ENCODE measurements around the gene LARGE1.

LARGE1 gene

DNA sequence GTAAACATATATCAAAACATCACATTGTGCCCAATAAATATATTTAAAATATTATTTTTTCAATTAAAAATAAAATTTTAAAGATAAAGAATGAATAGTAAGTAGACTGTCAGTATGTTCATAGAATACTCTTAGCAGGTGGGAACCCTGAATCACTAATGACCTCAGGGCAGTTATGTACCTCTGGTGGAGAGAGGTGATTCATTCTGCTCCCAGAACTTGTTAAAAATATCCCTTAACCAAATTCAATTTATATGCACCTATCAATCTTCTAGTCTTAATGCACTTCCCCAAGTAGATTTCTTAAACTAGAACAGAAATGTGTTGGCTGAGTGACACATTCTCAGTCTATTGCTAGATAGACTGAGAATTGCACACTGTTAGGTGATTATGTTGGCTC is 678.2 kb downstream of the LARGE1 start:
- H3K36me3 ChIP-seq (ENCODE audit: insufficient read depth, low read length) = no peaks in the 10 kb centered on the region
- H3K9me3 ChIP-seq (ENCODE audit: control insufficient read depth, insufficient read depth, low read length) = no peaks in the 10 kb centered on the region
- H3K4me1 ChIP-seq (ENCODE audit: insufficient read depth, low read length) = no peaks in the 10 kb centered on the region
- no peak overlapping the region for H3K9ac ChIP-seq (ENCODE audit: low read depth, low read length)

DNA sequence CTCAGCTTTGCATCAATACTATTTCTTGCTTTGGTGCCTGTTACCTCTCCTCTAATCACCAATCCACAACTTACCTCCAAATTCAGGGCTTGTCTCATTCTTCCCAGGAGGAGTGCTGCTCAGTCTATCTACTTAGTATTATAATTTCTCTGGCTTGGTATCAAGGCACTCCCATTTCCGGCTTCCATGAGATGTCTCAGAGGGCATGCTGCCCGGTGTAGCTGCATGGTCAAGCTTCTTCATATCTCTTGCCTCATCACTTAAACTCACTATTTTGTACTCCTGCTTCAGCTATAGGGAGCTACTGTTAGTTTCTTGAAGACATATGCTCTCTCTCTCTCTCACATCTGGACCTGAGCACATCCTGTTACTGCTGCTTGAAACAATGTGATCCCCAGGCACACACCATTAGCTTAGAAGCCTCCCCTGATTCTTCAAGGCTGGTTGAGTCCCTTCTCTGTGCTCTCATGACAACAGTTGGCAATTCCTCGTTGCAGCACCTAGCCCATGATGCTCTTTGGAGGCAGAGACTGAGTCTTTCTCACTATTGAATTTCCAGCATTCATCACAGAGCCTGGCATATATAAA is 679.3 kb downstream of the LARGE1 start:
- H3K36me3 ChIP-seq (ENCODE audit: insufficient read depth, low read length) = no peaks in the 10 kb centered on the region
- no peaks in the 10 kb centered on the region for H3K9me3 ChIP-seq (ENCODE audit: control insufficient read depth, insufficient read depth, low read length)
- H3K4me1 ChIP-seq (ENCODE audit: insufficient read depth, low read length) = no peaks in the 10 kb centered on the region
- H3K9ac ChIP-seq (ENCODE audit: low read depth, low read length) = no peak overlapping the region

DNA sequence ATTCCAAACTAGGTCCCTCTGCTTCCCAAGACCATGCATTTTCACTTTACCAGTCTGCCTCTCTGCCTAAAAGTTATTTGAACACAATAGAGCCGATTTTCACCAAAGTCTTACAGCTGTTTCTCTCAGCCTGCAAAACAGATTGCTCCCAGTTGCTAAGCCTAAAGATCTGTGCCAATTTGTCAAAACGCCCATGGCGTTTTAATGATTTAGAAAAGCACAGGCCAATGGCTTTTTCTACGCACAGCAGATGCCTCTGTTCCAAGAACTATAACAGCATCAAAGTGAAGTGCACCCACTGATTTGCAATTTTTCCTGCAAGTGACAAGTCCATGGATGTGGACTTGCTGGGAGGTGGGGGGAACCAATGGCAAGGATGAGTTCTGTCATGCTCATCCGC is 688.2 kb downstream of the LARGE1 start:
- H3K4me1 ChIP-seq (ENCODE audit: insufficient read depth, low read length) = no peaks in the 10 kb centered on the region
- H3K9me3 ChIP-seq (ENCODE audit: control insufficient read depth, insufficient read depth, low read length) = peaks cover 17% of the 10 kb centered on the region
- H3K9ac ChIP-seq (ENCODE audit: low read depth, low read length) = no peak overlapping the region
- H3K36me3 ChIP-seq (ENCODE audit: insufficient read depth, low read length) = no peaks in the 10 kb centered on the region

DNA sequence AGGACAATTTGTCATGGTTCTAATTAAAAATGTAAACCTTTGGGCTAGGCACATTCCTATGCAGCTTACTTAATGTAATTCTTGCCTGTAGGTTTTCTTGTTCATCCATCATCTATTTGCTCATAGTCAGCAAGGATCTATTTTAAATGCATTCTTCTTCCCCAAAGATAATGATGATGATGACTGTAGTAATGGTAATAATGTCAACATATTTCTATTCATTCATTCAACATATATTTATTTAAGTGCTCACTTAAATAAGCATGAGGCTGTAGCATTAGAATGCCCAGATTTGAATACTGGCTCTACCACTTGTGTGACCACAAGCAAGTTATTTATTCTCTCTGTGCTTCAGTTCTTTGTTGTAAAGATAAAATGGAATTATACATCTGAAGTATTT is 692.5 kb downstream of the LARGE1 start:
- Histone ChIP-seq H3K9me3 (ENCODE audit: control insufficient read depth, insufficient read depth, low read length) (peaks cover 17% of the 10 kb centered on the region), H3K4me1 (ENCODE audit: insufficient read depth, low read length) (no peaks in the 10 kb centered on the region), H3K36me3 (ENCODE audit: insufficient read depth, low read length) (no peaks in the 10 kb centered on the region), H3K9ac (ENCODE audit: low read depth, low read length) (no peak overlapping the region)

DNA sequence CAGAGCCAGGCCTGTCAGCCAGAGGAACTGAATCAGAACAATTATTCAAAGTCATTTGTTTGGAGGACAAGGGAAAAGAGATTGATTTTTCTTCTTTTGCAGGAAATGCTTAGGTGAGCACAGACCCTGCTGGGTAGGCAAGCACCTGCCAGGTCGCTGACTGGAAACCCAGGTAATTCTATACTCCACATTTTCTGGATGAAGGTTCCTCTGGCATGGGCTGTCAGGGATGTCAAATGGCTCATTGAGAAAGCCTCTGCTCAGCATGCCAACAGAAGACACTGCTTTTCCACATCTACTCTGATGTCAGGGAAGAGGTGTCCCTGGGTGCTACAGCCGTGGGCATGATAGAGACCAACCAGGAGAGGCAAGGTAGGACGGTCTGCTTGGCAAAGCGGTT is 695.4 kb downstream of the LARGE1 start:
- peaks cover 7% of the 10 kb centered on the region; the same call in 1 of the 2 replicates for H3K9me3 ChIP-seq (ENCODE audit: control insufficient read depth, insufficient read depth, low read length)
- H3K9ac ChIP-seq (ENCODE audit: low read depth, low read length) = no peak overlapping the region
- no peaks in the 10 kb centered on the region for H3K4me1 ChIP-seq (ENCODE audit: insufficient read depth, low read length)
- no peaks in the 10 kb centered on the region for H3K36me3 ChIP-seq (ENCODE audit: insufficient read depth, low read length)

Data from ES-I3 (cell line).